Subcutaneous preadipocyte (primary cell): ENCODE measurements around the gene DNAJB14. TPM values are rescaled to one million over a fixed set of nuclear protein-coding genes. Genes with fewer than 3 reads are reported as not detected.

Source experiments
- total RNA-seq: library from RNA; depleted of rRNA; stranded (reverse); fragments of >200 nt; gene quantifications from 2 replicates; pipeline ENCODE4 v1.2.3, GENCODE V29; 2012

The DNAJB14 gene
- total RNA-seq, result 22.4 and 24.2 TPM in 2 replicates

GRCh38 chr4:99946356-99947189 lies at the start of gene DNAJB14:
DNAJB14 (minus strand) TSS chr4:99946618; CDS start chr4:99946571, 47 bp downstream.

GRCh38 chr4:99949999-99950912 lies 3.8 kb upstream of the DNAJB14 start, which contains the start of gene H2AZ1:
H2AZ1 (minus strand) TSS chr4:99950275; CDS start chr4:99950170, 105 bp downstream.

GRCh38 chr4:99894161-99894997 lies 52.0 kb downstream of the DNAJB14 start, which contains the start of gene LAMTOR3:
LAMTOR3 (minus strand) TSS chr4:99894427; CDS start chr4:99893963, 464 bp downstream.

Other genes starting within 250 kb of the DNAJB14 start
- not detected in 2 replicates for gene DAPP1, start 129.8 kb downstream of the DNAJB14 start, total RNA-seq
- gene LAMTOR3, start 52.2 kb downstream of the DNAJB14 start, total RNA-seq, result 27.2 and 29.1 TPM in 2 replicates
- gene H2AZ1, start 3.7 kb upstream of the DNAJB14 start, total RNA-seq, result 324 and 328 TPM in 2 replicates
- gene DDIT4L, start 243.8 kb upstream of the DNAJB14 start, total RNA-seq, result 6.3 and 12.9 TPM in 2 replicates